ENCODE data around the gene VAT1L.

GRCh38 chr16:77816293-77816692, 27.9 kb downstream of the VAT1L start:
- TF ChIP-seq, protein P1, sequence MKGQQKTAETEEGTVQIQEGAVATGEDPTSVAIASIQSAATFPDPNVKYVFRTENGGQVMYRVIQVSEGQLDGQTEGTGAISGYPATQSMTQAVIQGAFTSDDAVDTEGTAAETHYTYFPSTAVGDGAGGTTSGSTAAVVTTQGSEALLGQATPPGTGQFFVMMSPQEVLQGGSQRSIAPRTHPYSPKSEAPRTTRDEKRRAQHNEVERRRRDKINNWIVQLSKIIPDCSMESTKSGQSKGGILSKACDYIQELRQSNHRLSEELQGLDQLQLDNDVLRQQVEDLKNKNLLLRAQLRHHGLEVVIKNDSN (IDR thresholded peaks at IDR 0.05) = no peak
- TF ChIP-seq TAF1 (IDR thresholded peaks at IDR 0.05; ENCODE audit: low read depth) = no peak
- TF ChIP-seq CEBPB (IDR thresholded peaks at IDR 0.05) = no peak
- no peak for TF ChIP-seq RAD21 (IDR thresholded peaks at IDR 0.05; ENCODE audit: low read depth)
- no peak for TF ChIP-seq EP300 (IDR thresholded peaks at IDR 0.05; ENCODE audit: borderline replicate concordance)
